ENCODE results near the gene JARID2.

- no peak for TF ChIP-seq EZH2phosphoT487 (IDR thresholded peaks at IDR 0.05; ENCODE audit: borderline replicate concordance, low read depth, low read length)
- TF ChIP-seq, protein P1, sequence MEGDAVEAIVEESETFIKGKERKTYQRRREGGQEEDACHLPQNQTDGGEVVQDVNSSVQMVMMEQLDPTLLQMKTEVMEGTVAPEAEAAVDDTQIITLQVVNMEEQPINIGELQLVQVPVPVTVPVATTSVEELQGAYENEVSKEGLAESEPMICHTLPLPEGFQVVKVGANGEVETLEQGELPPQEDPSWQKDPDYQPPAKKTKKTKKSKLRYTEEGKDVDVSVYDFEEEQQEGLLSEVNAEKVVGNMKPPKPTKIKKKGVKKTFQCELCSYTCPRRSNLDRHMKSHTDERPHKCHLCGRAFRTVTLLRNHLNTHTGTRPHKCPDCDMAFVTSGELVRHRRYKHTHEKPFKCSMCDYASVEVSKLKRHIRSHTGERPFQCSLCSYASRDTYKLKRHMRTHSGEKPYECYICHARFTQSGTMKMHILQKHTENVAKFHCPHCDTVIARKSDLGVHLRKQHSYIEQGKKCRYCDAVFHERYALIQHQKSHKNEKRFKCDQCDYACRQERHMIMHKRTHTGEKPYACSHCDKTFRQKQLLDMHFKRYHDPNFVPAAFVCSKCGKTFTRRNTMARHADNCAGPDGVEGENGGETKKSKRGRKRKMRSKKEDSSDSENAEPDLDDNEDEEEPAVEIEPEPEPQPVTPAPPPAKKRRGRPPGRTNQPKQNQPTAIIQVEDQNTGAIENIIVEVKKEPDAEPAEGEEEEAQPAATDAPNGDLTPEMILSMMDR (conservative IDR thresholded peaks at IDR 0.05; ENCODE audit: low read length) = no peak
Observed at GRCh38 chr6:15453622-15454021, 207.8 kb downstream of the JARID2 start.
